GM12872 (cell line): ENCODE data around the gene CAPN11.

Source experiments
- TF ChIP-seq, protein P1 (sequence below): IDR thresholded peaks from 3 replicates; pipeline ENCODE4 v1.5.1; 2011; ENCODE audit warnings: low read depth, mild to moderate bottlenecking, low read length, moderate library complexity; ENCODE audit not compliant: insufficient read depth

CAPN11 gene

DNA sequence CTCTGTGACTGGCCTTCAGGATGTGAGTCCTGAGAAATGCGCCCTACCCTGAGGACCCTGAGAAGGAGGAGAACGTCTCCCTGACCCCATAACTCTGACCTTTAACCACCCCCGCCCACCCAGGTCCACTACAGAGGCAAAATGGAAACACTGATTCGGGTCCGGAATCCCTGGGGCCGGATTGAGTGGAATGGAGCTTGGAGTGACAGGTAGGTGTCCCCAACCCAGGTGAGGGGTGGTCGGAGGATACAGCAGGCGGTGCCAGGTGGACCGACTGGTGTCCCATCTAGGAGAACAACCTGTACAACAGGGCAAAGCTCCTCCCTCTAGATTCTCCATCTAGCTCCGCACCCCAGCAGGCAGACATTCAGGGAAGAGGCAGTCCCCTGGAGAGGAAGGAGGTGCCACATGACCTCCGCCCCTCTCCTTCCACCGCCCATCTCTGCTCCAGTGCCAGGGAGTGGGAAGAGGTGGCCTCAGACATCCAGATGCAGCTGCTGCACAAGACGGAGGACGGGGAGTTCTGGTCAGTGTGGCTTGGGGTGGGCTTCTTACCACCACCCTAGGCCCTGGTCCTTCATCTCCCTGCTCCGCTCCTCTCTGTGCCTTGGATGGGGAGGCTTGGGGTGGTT, 17.6 kb downstream of the CAPN11 start:
- TF ChIP-seq, protein P1, sequence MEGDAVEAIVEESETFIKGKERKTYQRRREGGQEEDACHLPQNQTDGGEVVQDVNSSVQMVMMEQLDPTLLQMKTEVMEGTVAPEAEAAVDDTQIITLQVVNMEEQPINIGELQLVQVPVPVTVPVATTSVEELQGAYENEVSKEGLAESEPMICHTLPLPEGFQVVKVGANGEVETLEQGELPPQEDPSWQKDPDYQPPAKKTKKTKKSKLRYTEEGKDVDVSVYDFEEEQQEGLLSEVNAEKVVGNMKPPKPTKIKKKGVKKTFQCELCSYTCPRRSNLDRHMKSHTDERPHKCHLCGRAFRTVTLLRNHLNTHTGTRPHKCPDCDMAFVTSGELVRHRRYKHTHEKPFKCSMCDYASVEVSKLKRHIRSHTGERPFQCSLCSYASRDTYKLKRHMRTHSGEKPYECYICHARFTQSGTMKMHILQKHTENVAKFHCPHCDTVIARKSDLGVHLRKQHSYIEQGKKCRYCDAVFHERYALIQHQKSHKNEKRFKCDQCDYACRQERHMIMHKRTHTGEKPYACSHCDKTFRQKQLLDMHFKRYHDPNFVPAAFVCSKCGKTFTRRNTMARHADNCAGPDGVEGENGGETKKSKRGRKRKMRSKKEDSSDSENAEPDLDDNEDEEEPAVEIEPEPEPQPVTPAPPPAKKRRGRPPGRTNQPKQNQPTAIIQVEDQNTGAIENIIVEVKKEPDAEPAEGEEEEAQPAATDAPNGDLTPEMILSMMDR, result no peak

GRCh38 chr6:44176762-44177509, 18.3 kb downstream of the CAPN11 start:
- TF ChIP-seq, protein P1, result no peak

DNA sequence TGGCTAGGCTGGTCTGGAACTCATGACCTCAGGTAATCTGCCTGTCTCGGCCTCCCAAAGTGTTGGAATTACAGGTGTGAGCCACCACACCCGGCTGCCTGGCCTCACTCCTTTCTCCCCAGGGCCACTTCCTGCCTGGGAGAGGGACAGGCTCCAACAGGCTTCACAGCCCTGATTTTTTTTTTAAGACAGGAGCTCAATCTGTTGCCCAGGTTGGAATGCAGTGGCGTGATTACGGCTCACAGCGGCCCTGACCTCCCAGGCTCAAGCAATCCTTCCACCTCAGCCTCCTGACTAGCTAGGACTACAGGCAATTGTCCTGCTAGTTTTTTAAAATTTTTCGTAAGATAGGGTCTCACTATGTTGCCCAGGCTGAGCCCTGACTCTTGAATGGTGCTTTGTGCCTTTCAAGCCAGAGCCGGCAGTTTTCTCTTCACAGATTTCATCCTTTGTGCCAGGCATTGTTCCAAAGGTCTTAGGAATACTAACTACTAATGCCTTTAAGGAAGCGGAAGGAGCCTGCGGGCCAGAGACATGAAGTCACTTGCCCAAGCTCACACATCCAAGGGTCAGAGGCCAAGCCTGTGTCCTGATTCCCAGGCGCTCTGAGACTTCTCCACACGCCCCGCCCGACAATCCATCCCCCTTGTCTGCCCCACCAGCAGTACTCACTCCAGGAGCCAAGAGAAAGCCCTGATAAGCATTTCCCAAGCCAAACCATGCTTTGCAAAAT, 19.2 kb downstream of the CAPN11 start:
- TF ChIP-seq, protein P1, result no peak

DNA sequence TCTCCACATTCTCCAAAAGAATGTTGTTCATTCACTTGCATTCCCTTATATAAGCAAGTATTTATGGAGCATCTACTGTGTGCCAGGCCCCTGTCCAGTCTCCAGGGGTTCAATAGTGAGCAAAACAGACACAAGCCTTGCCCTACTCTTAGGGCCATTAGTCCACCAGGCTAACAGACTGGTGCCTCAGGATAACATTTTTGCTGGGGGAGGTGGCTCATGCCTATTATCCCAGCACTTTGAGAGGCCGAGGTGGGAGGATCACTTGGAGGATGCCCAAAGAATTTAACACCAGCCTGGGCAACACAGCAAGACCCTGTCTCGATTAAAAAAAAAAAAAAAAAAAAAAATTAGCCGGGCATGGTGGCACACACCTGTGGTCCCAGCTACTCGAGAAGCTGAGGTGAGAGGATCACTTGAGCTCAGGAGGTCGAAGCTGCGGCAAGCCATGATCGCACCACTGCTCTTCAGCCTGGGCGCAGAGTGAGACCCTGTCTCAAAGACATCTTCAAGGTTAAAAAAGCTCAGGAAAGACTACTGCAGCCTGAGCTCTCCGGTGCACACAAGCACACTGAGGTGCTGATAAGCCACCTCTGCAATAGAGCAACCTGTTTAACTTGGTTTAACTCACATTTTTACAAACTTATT, 19.9 kb downstream of the CAPN11 start:
- TF ChIP-seq, protein P1, result no peak

GRCh38 chr6:44179072-44179536, 20.5 kb downstream of the CAPN11 start:
- TF ChIP-seq, protein P1, result no peak

- TF ChIP-seq, protein P1, result no peak
Measured at GRCh38 chr6:44179648-44180047, 21.0 kb downstream of the CAPN11 start.

- TF ChIP-seq, protein P1, result no peak
Measured at GRCh38 chr6:44180406-44180805, 21.8 kb downstream of the CAPN11 start.
